Measurements from ENCODE around the gene THAP4.

The THAP4 gene

DNA sequence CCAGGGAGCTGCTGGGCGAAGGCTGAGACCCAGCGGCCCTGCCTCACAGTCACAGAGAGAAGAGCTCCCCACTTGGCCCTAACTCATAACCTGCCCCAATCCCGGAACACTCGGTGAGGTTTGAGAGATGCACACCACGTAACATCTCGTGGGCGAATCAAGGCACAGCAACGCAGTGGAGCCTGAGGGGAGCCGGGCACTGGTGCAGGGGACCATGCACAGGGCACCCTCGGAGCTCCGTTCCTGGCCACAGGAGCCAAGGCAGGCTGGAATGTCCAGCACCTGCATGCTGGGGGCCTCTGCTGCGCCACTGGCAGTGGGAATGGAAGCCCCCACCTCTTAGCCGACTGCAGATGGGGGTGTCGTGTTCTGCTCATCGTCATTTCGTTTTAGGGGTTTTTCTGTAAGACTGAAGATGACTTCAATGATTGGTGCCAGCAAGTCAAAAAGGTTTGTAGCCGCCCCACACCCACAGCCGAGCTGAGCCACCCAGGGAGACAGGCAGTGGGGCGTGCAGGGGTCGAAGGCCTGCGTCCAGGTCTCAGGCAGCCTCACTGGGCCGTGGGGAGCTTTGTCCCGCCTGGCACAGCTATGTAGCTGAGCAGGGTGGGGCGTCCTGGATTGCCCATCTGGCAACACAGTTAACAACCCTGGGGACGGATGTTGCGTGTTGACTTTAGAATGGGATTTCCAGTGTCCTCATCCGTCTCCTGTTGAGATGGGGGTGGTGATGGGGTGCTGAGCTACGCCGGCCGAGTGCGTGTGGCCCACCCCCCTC is 33.6 kb upstream of the THAP4 start:
- no peak overlapping the region for H3K4me3 ChIP-seq (replicated peaks; ENCODE audit: insufficient read depth, low read length)
- TF ChIP-seq, protein P1, sequence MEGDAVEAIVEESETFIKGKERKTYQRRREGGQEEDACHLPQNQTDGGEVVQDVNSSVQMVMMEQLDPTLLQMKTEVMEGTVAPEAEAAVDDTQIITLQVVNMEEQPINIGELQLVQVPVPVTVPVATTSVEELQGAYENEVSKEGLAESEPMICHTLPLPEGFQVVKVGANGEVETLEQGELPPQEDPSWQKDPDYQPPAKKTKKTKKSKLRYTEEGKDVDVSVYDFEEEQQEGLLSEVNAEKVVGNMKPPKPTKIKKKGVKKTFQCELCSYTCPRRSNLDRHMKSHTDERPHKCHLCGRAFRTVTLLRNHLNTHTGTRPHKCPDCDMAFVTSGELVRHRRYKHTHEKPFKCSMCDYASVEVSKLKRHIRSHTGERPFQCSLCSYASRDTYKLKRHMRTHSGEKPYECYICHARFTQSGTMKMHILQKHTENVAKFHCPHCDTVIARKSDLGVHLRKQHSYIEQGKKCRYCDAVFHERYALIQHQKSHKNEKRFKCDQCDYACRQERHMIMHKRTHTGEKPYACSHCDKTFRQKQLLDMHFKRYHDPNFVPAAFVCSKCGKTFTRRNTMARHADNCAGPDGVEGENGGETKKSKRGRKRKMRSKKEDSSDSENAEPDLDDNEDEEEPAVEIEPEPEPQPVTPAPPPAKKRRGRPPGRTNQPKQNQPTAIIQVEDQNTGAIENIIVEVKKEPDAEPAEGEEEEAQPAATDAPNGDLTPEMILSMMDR (IDR thresholded peaks at IDR 0.05; ENCODE audit: insufficient read depth, low read length), result no peak
- TF ChIP-seq POLR2AphosphoS5 (IDR thresholded peaks at IDR 0.05; ENCODE audit: low read depth) (no peak), SPI1 (IDR thresholded peaks at IDR 0.05; ENCODE audit: borderline replicate concordance, low read depth) (no peak), GABPA (IDR thresholded peaks at IDR 0.05; ENCODE audit: low read depth) (no peak)
- TF ChIP-seq, protein P2, sequence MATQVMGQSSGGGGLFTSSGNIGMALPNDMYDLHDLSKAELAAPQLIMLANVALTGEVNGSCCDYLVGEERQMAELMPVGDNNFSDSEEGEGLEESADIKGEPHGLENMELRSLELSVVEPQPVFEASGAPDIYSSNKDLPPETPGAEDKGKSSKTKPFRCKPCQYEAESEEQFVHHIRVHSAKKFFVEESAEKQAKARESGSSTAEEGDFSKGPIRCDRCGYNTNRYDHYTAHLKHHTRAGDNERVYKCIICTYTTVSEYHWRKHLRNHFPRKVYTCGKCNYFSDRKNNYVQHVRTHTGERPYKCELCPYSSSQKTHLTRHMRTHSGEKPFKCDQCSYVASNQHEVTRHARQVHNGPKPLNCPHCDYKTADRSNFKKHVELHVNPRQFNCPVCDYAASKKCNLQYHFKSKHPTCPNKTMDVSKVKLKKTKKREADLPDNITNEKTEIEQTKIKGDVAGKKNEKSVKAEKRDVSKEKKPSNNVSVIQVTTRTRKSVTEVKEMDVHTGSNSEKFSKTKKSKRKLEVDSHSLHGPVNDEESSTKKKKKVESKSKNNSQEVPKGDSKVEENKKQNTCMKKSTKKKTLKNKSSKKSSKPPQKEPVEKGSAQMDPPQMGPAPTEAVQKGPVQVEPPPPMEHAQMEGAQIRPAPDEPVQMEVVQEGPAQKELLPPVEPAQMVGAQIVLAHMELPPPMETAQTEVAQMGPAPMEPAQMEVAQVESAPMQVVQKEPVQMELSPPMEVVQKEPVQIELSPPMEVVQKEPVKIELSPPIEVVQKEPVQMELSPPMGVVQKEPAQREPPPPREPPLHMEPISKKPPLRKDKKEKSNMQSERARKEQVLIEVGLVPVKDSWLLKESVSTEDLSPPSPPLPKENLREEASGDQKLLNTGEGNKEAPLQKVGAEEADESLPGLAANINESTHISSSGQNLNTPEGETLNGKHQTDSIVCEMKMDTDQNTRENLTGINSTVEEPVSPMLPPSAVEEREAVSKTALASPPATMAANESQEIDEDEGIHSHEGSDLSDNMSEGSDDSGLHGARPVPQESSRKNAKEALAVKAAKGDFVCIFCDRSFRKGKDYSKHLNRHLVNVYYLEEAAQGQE (IDR thresholded peaks at IDR 0.05; ENCODE audit: insufficient replicate concordance, low read depth), result no peak
- H3K27ac ChIP-seq (replicated peaks), result no peak overlapping the region
- no peak for DNase-seq (ENCODE audit: low read depth in 1 of 2, low spot score in 1 of 2)
- H3K27me3 ChIP-seq (ENCODE audit: insufficient read depth, poor library complexity, severe bottlenecking), result no peaks in the 10 kb centered on the region

DNA sequence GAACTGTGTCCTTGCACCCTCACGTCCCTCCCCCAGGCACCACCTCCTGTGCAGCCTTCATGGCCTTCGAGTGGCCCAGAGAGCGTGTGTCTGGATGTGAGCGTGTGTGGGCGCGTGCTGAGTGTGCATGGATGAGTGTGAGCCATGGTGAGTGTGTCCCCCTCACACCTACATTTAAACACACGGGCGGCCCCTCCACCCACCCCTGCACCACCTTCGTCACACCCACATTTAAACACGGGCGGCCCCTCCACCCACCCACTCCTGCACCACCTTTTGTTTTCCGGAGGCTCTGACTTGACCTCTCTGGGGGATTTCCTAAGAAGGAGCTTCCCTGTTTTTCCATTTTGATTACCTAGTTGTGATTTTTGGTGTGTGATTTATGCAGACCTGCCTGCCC is 31.9 kb upstream of the THAP4 start:
- no peak for DNase-seq (ENCODE audit: low read depth in 1 of 2, low spot score in 1 of 2)
- TF ChIP-seq, protein P2 (IDR thresholded peaks at IDR 0.05; ENCODE audit: insufficient replicate concordance, low read depth), result no peak
- TF ChIP-seq GABPA (IDR thresholded peaks at IDR 0.05; ENCODE audit: low read depth), result no peak
- TF ChIP-seq, protein P1 (IDR thresholded peaks at IDR 0.05; ENCODE audit: insufficient read depth, low read length), result no peak
- no peak for TF ChIP-seq SPI1 (IDR thresholded peaks at IDR 0.05; ENCODE audit: borderline replicate concordance, low read depth)
- TF ChIP-seq POLR2AphosphoS5 (IDR thresholded peaks at IDR 0.05; ENCODE audit: low read depth), result no peak

DNA sequence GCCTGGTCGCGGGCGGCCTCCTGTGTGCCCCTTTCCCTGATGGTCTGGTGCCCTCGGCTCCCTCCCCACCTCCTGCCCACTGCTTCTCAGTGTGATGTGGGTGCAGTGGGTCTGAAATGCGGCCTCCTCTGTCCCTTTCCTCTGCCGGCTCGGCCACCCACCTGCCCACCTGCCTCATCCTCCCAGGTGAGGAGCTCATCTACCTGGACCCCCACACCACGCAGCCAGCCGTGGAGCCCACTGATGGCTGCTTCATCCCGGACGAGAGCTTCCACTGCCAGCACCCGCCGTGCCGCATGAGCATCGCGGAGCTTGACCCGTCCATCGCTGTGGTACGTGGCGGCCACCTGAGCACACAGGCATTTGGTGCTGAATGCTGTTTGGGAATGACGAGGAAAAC is 31.4 kb upstream of the THAP4 start:
- Histone ChIP-seq H3K27me3 (ENCODE audit: insufficient read depth, poor library complexity, severe bottlenecking) (no peaks in the 10 kb centered on the region), H3K4me3 (replicated peaks; ENCODE audit: insufficient read depth, low read length) (no peak overlapping the region), H3K27ac (replicated peaks) (no peak overlapping the region)
- no peak for TF ChIP-seq POLR2AphosphoS5 (IDR thresholded peaks at IDR 0.05; ENCODE audit: low read depth)
- TF ChIP-seq, protein P2 (IDR thresholded peaks at IDR 0.05; ENCODE audit: insufficient replicate concordance, low read depth), result no peak
- TF ChIP-seq SPI1 (IDR thresholded peaks at IDR 0.05; ENCODE audit: borderline replicate concordance, low read depth), result no peak
- TF ChIP-seq GABPA (IDR thresholded peaks at IDR 0.05; ENCODE audit: low read depth), result no peak
- TF ChIP-seq, protein P1 (IDR thresholded peaks at IDR 0.05; ENCODE audit: insufficient read depth, low read length), result no peak
- DNase-seq (ENCODE audit: low read depth in 1 of 2, low spot score in 1 of 2), result no peak

More for the DNA sequence above, 31.9 kb upstream of the THAP4 start:
- no peak overlapping the region for H3K27ac ChIP-seq (replicated peaks)
- no peak overlapping the region for H3K4me3 ChIP-seq (replicated peaks; ENCODE audit: insufficient read depth, low read length)
- no peaks in the 10 kb centered on the region for H3K27me3 ChIP-seq (ENCODE audit: insufficient read depth, poor library complexity, severe bottlenecking)
